ENCODE data around the gene HRH1. TPM values are rescaled to one million over a fixed set of nuclear protein-coding genes. Genes with fewer than 3 reads are reported as not detected.
"Not testable (repeated sequence)": the region's sequence is repeated elsewhere in the genome, so short reads cannot be mapped to it uniquely, and the experiment has no call there.

Gene HRH1
- total and polyA plus RNA-seq, 2 experiments from 2014 or later = not detected

GRCh38 chr3:11205881-11206280 is 51.6 kb downstream of the HRH1 start:
- H3F3A ChIP-seq (replicated peaks; ENCODE audit: low read depth); H3K9me2 ChIP-seq (ENCODE audit: insufficient read depth); H3K4me3 ChIP-seq; H3K27ac Mint-ChIP-seq; H3K27me3 ChIP-seq (ENCODE audit: insufficient read depth); H3K4me3 Mint-ChIP-seq; H3K4me1 ChIP-seq (ENCODE audit: insufficient read depth); H3K36me3 Mint-ChIP-seq (ENCODE audit: low read depth); H4K20me1 ChIP-seq (replicated peaks; ENCODE audit: insufficient read depth); H2AFZ ChIP-seq; H3K9me3 Mint-ChIP-seq; H3K79me2 ChIP-seq (replicated peaks; ENCODE audit: insufficient read depth); H3K4me2 ChIP-seq; H3K27me3 Mint-ChIP-seq (ENCODE audit: insufficient read depth, low read depth, poor library complexity); H3K36me3 ChIP-seq (ENCODE audit: insufficient read depth); H3K27ac ChIP-seq (ENCODE audit: low read depth): not testable (repeated sequence)
- peaks cover 10% of the 10 kb centered on the region for H3K4me1 Mint-ChIP-seq
- TF ChIP-seq CTCF (conservative IDR thresholded peaks at IDR 0.05; ENCODE audit: low read depth in 2 of 2) = peak; percentile 56 to 77
- DNase-seq (ENCODE audit: low spot score) (peak; percentile 77), ATAC-seq (peak; percentile 90)

GRCh38 chr3:11206316-11206715 is 52.0 kb downstream of the HRH1 start:
- no peaks in the 10 kb centered on the region for H3K4me1 ChIP-seq (ENCODE audit: insufficient read depth)
- no peaks in the 10 kb centered on the region for H4K20me1 ChIP-seq (replicated peaks; ENCODE audit: insufficient read depth)
- no peak overlapping the region for H3K27ac ChIP-seq (ENCODE audit: low read depth)
- H2AFZ ChIP-seq = no peak overlapping the region; the same call in 1 of the 2 replicates
- no peak overlapping the region for H3K4me3 Mint-ChIP-seq
- H3F3A ChIP-seq (replicated peaks; ENCODE audit: low read depth) = no peaks in the 10 kb centered on the region
- H3K36me3 ChIP-seq (ENCODE audit: insufficient read depth) = no peaks in the 10 kb centered on the region
- no peaks in the 10 kb centered on the region for H3K9me3 Mint-ChIP-seq
- H3K4me1 Mint-ChIP-seq = peaks cover 9% of the 10 kb centered on the region
- peaks cover 10% of the 10 kb centered on the region for H3K27me3 Mint-ChIP-seq (ENCODE audit: insufficient read depth, low read depth, poor library complexity)
- no peak overlapping the region for H3K4me3 ChIP-seq
- H3K27me3 ChIP-seq (ENCODE audit: insufficient read depth) = no peaks in the 10 kb centered on the region
- H3K4me2 ChIP-seq = no peak overlapping the region
- no peak overlapping the region for H3K27ac Mint-ChIP-seq
- no peaks in the 10 kb centered on the region for H3K79me2 ChIP-seq (replicated peaks; ENCODE audit: insufficient read depth)
- H3K36me3 Mint-ChIP-seq (ENCODE audit: low read depth) = no peaks in the 10 kb centered on the region
- no peaks in the 10 kb centered on the region for H3K9me2 ChIP-seq (ENCODE audit: insufficient read depth)
- DNase-seq (ENCODE audit: low spot score) (no peak), ATAC-seq (no peak)
- TF ChIP-seq ZNF114 (CRISPR knock-in tag; IDR thresholded peaks at IDR 0.05) (no peak), EZH2phosphoT487 (IDR thresholded peaks at IDR 0.05; ENCODE audit: unreplicated experiment) (no peak), REST (IDR thresholded peaks at IDR 0.05; ENCODE audit: unreplicated experiment) (no peak), CREB1 (CRISPR knock-in tag; IDR thresholded peaks at IDR 0.05; ENCODE audit: low read depth) (no peak), ZNF462 (CRISPR knock-in tag; IDR thresholded peaks at IDR 0.05) (no peak), CTCF (conservative IDR thresholded peaks at IDR 0.05; ENCODE audit: low read depth in 2 of 2) (no peak), ZNF331 (CRISPR knock-in tag; IDR thresholded peaks at IDR 0.05; ENCODE audit: low read depth) (no peak), EZH2 (IDR thresholded peaks at IDR 0.05; ENCODE audit: low read depth, unreplicated experiment) (no peak)
